NCI-H2227 (cell line): ENCODE data around the gene ENTR1.

Experiments used
- DNase-seq: peaks from one replicate; lab custom pipeline; 2025; ENCODE audit not compliant: unreplicated experiment; lab: John Stamatoyannopoulos, UW

ENTR1 gene

GRCh38 chr9:136398286-136398685, 12.1 kb downstream of the ENTR1 start:
- no peak for DNase-seq

- DNase-seq: no peak
Measured at GRCh38 chr9:136397643-136398042, 12.8 kb downstream of the ENTR1 start.

- no peak for DNase-seq
Measured at GRCh38 chr9:136396219-136396515, 14.2 kb downstream of the ENTR1 start.

- no peak for DNase-seq
Measured at GRCh38 chr9:136395345-136396218, 14.8 kb downstream of the ENTR1 start.

- DNase-seq: no peak
Measured at GRCh38 chr9:136395020-136395340, 15.4 kb downstream of the ENTR1 start.

GRCh38 chr9:136394312-136395019, 15.9 kb downstream of the ENTR1 start:
- no peak for DNase-seq

- no peak for DNase-seq
Measured at GRCh38 chr9:136393531-136393930, 16.9 kb downstream of the ENTR1 start.

GRCh38 chr9:136392538-136393449, 17.6 kb downstream of the ENTR1 start:
- no peak for DNase-seq

GRCh38 chr9:136391737-136392537, 18.5 kb downstream of the ENTR1 start:
- no peak for DNase-seq

- DNase-seq: no peak
Measured at GRCh38 chr9:136389396-136389795, 21.0 kb downstream of the ENTR1 start.

- no peak for DNase-seq
Measured at GRCh38 chr9:136387217-136387616, 23.2 kb downstream of the ENTR1 start.

- no peak for DNase-seq
Measured at GRCh38 chr9:136386018-136386417, 24.4 kb downstream of the ENTR1 start.

GRCh38 chr9:136385015-136385414, 25.4 kb downstream of the ENTR1 start:
- no peak for DNase-seq

GRCh38 chr9:136383436-136383835, 27.0 kb downstream of the ENTR1 start:
- DNase-seq: no peak

GRCh38 chr9:136381966-136382513, 28.4 kb downstream of the ENTR1 start:
- DNase-seq: no peak

- no peak for DNase-seq
Measured at GRCh38 chr9:136381311-136381710, 29.1 kb downstream of the ENTR1 start.

GRCh38 chr9:136380381-136380780, 30.0 kb downstream of the ENTR1 start:
- no peak for DNase-seq

GRCh38 chr9:136379891-136380290, 30.5 kb downstream of the ENTR1 start:
- DNase-seq: no peak

GRCh38 chr9:136379401-136379800, 31.0 kb downstream of the ENTR1 start:
- DNase-seq: no peak

GRCh38 chr9:136379003-136379287, 31.5 kb downstream of the ENTR1 start:
- no peak for DNase-seq
